GM20000 (cell line): ENCODE measurements around the gene TSC2.

ENCODE experiments used
- DNase-seq: peaks from one replicate; pipeline ENCODE4 v3.0.0; 2012; ENCODE audit warnings: low spot score
- TF ChIP-seq, protein P1 (sequence below): IDR thresholded peaks from 2 replicates; pipeline ENCODE4 v1.5.1; 2012; ENCODE audit warnings: mild to moderate bottlenecking, control low read depth; ENCODE audit errors: extremely low read depth, missing control alignments

TSC2 gene

DNA sequence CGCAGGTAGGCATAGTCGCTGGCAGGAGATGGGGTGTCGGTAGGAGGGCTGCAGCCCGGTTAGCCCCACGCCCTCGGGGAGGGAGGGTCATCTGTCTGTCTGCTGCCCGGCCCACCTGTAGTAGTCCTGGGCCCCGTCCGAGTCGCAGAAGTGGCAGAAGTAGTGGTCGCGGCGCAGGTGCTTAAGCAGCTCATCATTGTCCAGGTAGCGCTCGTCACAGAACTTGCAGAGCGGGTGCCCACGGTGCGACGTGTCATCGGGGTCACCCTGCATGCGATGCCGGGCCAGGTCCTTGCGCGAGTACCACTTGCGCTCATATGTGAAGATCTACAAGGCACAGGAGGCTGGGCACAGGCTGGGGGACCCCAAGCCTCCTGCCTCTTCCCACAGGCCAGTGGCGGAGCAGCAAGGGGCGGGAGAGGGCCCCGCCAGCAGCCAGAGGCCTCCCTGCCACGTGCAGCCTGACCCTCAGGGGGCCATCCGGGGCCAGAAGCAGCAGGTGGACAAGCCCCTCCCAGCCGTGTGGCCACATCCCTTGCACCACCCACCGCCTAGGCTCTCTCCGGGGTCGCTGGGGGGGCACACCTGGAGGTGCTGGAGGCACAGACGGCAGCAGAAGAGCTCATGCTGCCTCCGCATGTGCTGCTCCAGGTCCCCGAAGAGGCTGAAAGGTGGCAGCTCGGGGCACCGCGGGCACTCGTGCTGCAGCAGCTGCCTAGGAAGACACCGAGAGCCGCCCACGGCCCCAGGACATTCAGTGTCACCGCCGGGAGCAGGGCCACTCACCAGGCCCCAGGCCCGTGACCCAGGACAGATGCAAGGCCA, 45.2 kb upstream of the TSC2 start:
- no peak for DNase-seq
- TF ChIP-seq, protein P1, sequence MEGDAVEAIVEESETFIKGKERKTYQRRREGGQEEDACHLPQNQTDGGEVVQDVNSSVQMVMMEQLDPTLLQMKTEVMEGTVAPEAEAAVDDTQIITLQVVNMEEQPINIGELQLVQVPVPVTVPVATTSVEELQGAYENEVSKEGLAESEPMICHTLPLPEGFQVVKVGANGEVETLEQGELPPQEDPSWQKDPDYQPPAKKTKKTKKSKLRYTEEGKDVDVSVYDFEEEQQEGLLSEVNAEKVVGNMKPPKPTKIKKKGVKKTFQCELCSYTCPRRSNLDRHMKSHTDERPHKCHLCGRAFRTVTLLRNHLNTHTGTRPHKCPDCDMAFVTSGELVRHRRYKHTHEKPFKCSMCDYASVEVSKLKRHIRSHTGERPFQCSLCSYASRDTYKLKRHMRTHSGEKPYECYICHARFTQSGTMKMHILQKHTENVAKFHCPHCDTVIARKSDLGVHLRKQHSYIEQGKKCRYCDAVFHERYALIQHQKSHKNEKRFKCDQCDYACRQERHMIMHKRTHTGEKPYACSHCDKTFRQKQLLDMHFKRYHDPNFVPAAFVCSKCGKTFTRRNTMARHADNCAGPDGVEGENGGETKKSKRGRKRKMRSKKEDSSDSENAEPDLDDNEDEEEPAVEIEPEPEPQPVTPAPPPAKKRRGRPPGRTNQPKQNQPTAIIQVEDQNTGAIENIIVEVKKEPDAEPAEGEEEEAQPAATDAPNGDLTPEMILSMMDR, result no peak

- TF ChIP-seq, protein P1, result no peak
- no peak for DNase-seq
Observed at GRCh38 chr16:2003231-2003826, 44.5 kb upstream of the TSC2 start.

DNA sequence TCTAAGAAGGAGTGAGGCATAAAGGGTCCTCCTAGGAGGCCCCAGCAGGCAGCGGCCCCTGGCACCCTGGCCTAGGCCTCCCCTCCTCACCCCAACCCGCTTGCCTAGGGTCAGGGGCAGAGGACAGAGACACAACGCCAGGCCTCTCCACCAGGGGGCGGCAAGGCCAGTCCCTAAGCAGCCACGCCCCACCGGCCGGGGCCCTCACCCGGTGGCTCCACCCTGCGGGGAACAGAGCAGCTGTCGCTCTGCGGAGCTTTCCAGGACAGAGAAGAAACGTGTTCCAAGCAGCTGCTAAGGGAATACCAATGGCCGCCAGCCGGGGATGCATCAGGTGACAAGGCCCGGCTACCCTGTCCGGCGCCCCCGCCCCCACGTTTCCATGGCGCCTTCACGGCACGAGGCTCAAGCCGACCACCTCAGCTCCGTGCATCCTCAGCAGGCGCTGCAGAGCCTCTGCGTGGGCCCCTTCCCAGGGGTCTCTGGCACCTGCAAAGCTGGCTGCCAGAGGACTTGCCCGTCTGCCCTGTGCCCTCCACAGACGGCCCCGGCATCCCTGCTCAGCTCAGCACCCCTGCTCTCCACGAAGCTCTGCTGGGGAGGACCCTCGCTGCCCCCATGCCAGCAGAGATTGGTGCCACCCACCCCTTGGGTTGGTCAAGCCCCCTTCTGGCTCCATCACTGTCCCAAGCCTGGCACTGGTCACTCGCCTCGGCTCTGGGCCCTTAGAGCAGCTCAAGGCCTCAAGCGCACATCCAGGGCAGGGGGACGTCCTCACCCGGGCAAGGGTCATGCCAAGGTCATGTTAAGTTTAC, 43.8 kb upstream of the TSC2 start:
- DNase-seq, result peak; percentile 96
- TF ChIP-seq, protein P1, result peak; percentile 98

DNA sequence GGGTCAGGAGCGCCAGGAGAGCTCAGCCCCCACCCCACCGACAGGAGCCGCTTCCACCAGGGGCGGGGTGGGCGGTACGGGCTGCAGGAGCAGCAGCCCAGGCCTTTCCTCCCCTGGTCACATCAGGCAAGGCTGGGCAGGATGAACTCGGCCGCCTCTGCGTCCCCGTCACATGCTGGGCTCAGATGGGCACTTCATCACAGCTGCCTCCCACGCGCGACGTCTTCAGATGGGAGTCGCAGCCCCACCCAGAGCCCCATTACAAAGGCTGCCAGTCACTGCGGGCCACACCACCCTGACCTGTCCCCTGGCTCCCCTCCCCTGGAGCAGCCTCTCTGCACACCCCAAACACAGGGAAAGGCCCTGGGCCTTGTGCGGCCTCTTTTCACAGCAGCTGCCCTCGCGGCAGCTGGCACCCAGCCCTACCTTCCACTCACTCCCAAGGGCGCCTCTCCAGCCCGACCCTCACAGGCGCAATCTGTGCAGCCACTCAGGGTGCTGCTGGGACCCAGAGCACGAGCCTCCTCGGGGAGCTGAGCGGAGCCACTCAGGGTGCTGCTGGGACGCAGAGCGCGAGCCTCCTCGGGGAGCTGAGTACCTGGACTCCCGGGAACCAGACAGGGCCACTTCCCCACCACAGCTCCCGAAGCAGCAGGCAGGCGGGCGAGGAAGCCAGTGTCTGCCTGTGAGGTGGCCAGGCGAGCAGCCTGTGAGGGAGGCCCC, 42.8 kb upstream of the TSC2 start:
- TF ChIP-seq, protein P1, result no peak
- no peak for DNase-seq

DNA sequence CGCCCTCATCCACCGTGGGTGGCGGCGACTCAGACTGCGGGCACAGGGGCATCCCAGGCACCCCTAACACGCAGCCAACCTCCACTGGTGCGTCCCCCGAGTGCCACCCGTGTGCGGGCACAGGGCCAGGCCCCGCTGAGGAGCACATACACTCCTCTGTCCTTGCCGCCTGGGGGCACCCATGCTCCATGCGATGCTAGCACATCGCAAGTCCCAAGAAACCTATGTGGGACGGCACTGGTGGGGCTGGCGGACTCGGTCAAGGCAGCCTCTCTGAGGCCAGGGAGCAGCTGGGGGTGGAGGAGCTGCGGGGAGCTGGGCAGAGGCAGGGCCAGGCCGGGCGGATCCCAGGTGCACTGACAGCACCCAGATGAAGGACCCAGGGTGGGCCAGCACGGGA, 42.1 kb upstream of the TSC2 start:
- no peak for DNase-seq
- TF ChIP-seq, protein P1, result no peak

DNA sequence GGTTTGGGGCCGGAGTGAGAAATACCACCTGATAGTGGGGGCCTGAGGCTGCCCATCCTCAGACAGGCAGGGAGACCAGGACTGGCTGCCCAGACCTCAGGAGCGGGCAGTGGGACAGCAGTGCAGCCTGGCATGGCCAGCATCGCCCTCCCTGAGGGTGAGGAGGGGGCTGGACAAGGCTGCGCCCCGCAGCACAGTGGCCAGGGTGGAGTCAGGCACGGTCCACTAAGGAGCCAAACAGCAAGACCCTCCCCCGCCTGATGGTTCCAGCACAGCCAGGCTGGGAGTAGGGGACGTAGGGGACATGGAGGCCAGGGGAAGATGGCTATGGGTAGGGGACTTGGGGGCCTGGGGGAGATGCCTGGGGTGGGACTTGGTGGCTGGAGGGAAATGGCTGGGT, 41.5 kb upstream of the TSC2 start:
- TF ChIP-seq, protein P1, result no peak
- DNase-seq, result no peak
